Endothelial cell of umbilical vein (primary cell): ENCODE data around the gene PCTP. TPM values are rescaled to one million over a fixed set of nuclear protein-coding genes. Genes with fewer than 3 reads are reported as not detected.

Source experiments
- BruUV-seq: library from RNA; stranded (reverse); fragments of 400-500 nt; replicated peaks from 2 replicates; lab custom pipeline; 2021; lab: Mats Ljungman, UMichigan
- CTCF ChIA-PET: fragments of 300-600, 350-600 bp; sonication (Branson Sonifier 250); formaldehyde crosslinking; loops from one replicate; lab custom pipeline; 2021; ENCODE audit warnings: antibody characterized with exemption, inconsistent platforms; lab: Charles Lee
- POLR2A ChIA-PET: fragments of 300-600, 350-600 bp; sonication (Branson Sonifier 250); formaldehyde crosslinking; loops from one replicate; lab custom pipeline; 2021; ENCODE audit warnings: antibody characterized with exemption, inconsistent platforms; lab: Charles Lee
- DNase-seq: peaks from one replicate; pipeline ENCODE4 v3.0.0-alpha.2; 2011; ENCODE audit warnings: low read depth, low spot score
- FAIRE-seq: peaks from 2 replicates; lab custom pipeline; 2011; peaks lifted over from hg19 to GRCh38; lab: Jason Lieb, UNC
- H2AFZ ChIP-seq: 2 replicates; pipeline ENCODE4 v1.6.0; 2012; ENCODE audit warnings: low read depth, low read length, control low read depth, inconsistent platforms
- H3K27ac ChIP-seq: 2 replicates; pipeline ENCODE4 v1.5.1; 2011; ENCODE audit warnings: low read depth, mild to moderate bottlenecking, control low read depth, low read length, moderate library complexity; ENCODE audit not compliant: insufficient read depth
- H3K27me3 ChIP-seq, 2 experiments: 2 replicates each; pipeline versions ENCODE4 v1.6.0 to v1.6.1; 2011; ENCODE audit warnings: low read length in 2 of 2, mixed read lengths in 1 of 2; ENCODE audit not compliant: control insufficient read depth in 2 of 2, insufficient read depth in 2 of 2
- H3K36me3 ChIP-seq, 2 experiments: 2 replicates in 1 of 2; 3 replicates in 1 of 2; pipeline ENCODE4 v1.5.1; 2011; ENCODE audit warnings: low read length in 2 of 2, mild to moderate bottlenecking in 1 of 2, moderate library complexity in 1 of 2; ENCODE audit not compliant: control insufficient read depth in 2 of 2, insufficient read depth in 2 of 2; ENCODE audit errors: extremely low read depth in 1 of 2
- H3K4me1 ChIP-seq: 3 replicates; pipeline ENCODE4 v1.5.1; 2011; ENCODE audit warnings: mild to moderate bottlenecking, low read length; ENCODE audit not compliant: control insufficient read depth, insufficient read depth; ENCODE audit errors: extremely low read depth
- H3K4me2 ChIP-seq: 2 replicates; pipeline ENCODE4 v1.6.1; 2011; ENCODE audit warnings: low read length, control low read depth, mixed read lengths; ENCODE audit not compliant: insufficient read depth
- H3K4me3 ChIP-seq, 3 experiments: fragments of 200-600 bp in 1 of 3; sonication (generic), shearing (Covaris generic) in 1 of 3; replicated peaks in 1 of 3; 2 replicates each; pipeline ENCODE4 v1.5.1; 2011 to 2016; ENCODE audit warnings: control low read depth in 3 of 3, low read length in 3 of 3, mild to moderate bottlenecking in 2 of 3, inconsistent platforms in 1 of 3, low read depth in 1 of 3, moderate library complexity in 1 of 3; ENCODE audit not compliant: insufficient read depth in 1 of 3
- H3K79me2 ChIP-seq: 2 replicates; pipeline ENCODE4 v1.6.0; 2012; ENCODE audit warnings: low read length, inconsistent platforms; ENCODE audit not compliant: control insufficient read depth, insufficient read depth
- H3K9ac ChIP-seq: replicated peaks from 2 replicates; pipeline ENCODE3; 2011; ENCODE audit warnings: low read length, control low read depth; ENCODE audit not compliant: insufficient read depth; ENCODE audit errors: extremely low read depth
- H3K9me1 ChIP-seq: replicated peaks from 3 replicates; pipeline ENCODE4 v1.6.0; 2011; ENCODE audit warnings: mild to moderate bottlenecking, low read length; ENCODE audit not compliant: control insufficient read depth, insufficient read depth; ENCODE audit errors: extremely low read depth
- H3K9me3 ChIP-seq: replicated peaks from 2 replicates; pipeline ENCODE4 v1.5.1; 2012; ENCODE audit warnings: low read length, inconsistent platforms; ENCODE audit not compliant: control insufficient read depth, insufficient read depth
- H4K20me1 ChIP-seq: replicated peaks from 2 replicates; pipeline ENCODE3; 2011; ENCODE audit warnings: mild to moderate bottlenecking, low read length; ENCODE audit not compliant: control insufficient read depth, insufficient read depth; ENCODE audit errors: extremely low read depth
- EZH2 ChIP-seq: IDR thresholded peaks from 2 replicates; pipeline ENCODE4 v1.6.1; 2012; ENCODE audit warnings: borderline replicate concordance, low read depth, mild to moderate bottlenecking, moderate library complexity, low read length, inconsistent platforms; ENCODE audit not compliant: severe bottlenecking
- FOS ChIP-seq: IDR thresholded peaks from 2 replicates; pipeline ENCODE4 v1.6.1; 2011; ENCODE audit warnings: mild to moderate bottlenecking, low read length, moderate library complexity, borderline replicate concordance; ENCODE audit not compliant: insufficient read depth
- GATA2 ChIP-seq: IDR thresholded peaks from 2 replicates; pipeline ENCODE4 v1.7.0; 2011; ENCODE audit warnings: low read depth, mild to moderate bottlenecking, moderate library complexity, mixed read lengths, low read length; ENCODE audit not compliant: insufficient read length, insufficient read depth
- JUN ChIP-seq: IDR thresholded peaks from 2 replicates; pipeline ENCODE4 v1.6.1; 2011; ENCODE audit warnings: borderline replicate concordance, low read depth; ENCODE audit not compliant: insufficient read length, insufficient read depth
- MYC ChIP-seq: IDR thresholded peaks from one replicate; pipeline ENCODE4 v1.6.1; 2011; ENCODE audit warnings: mild to moderate bottlenecking, low read depth, low read length
- POLR2A ChIP-seq: IDR thresholded peaks from 2 replicates; pipeline ENCODE4 v1.6.1; 2012; ENCODE audit warnings: low read depth, mild to moderate bottlenecking, control low read depth, low read length
- POLR2AphosphoS5 ChIP-seq: IDR thresholded peaks from 2 replicates; pipeline ENCODE4 v1.6.1; 2012; ENCODE audit warnings: low read depth, mild to moderate bottlenecking, control low read depth, low read length, moderate library complexity; ENCODE audit not compliant: insufficient read depth
- dilution Hi-C: fragments of 300-500 bp; cut with MboI; formaldehyde crosslinking; loops from one replicate; pipeline ENCODE4 v1.15.0; 2019; ENCODE audit warnings: low sequenced_read_pairs; ENCODE audit not compliant: extremely low pct_ligation_motif_present
- intact Hi-C: fragments of 100-400 bp; cut with micrococcal nuclease; formaldehyde crosslinking; loops from one replicate; pipeline ENCODE4 v1.10.0; 2022
- polyA plus RNA-seq, 4 experiments: library from polyadenylated mRNA; depleted of rRNA in 3 of 4; stranded (reverse) in 3 of 4; unstranded in 1 of 4; fragments of >200 nt; gene quantifications; 2 replicates each; pipeline versions ENCODE4 v1.2.1 to v1.2.3, GENCODE V29; 2011 to 2012; ENCODE audit warnings: missing spikeins in 1 of 4
- total RNA-seq: library from RNA; stranded (reverse); gene quantifications from 2 replicates; pipeline ENCODE4 v1.2.3, GENCODE V29; 2021
- TF ChIP-seq, protein P1 (sequence below): IDR thresholded peaks from 2 replicates; pipeline ENCODE4 v1.6.1; 2011; ENCODE audit not compliant: insufficient read depth, insufficient read length
- TF ChIP-seq, protein P2 (sequence below), 2 donors: IDR thresholded peaks; 1 replicate in 1 of 2; 2 replicates in 1 of 2; pipeline ENCODE4 v1.5.1; 2011; ENCODE audit warnings: low read length in 2 of 2, mild to moderate bottlenecking in 2 of 2, moderate library complexity in 2 of 2, control low read depth in 1 of 2, inconsistent platforms in 1 of 2, low read depth in 1 of 2; ENCODE audit not compliant: insufficient read depth in 1 of 2; ENCODE audit errors: extremely low read depth in 1 of 2

PCTP gene
- total and polyA plus RNA-seq, 2 donors (not counting 3 experiments of a cell fraction or from before 2014, with no cell fraction given) = 13.5 to 18.3 TPM

DNA sequence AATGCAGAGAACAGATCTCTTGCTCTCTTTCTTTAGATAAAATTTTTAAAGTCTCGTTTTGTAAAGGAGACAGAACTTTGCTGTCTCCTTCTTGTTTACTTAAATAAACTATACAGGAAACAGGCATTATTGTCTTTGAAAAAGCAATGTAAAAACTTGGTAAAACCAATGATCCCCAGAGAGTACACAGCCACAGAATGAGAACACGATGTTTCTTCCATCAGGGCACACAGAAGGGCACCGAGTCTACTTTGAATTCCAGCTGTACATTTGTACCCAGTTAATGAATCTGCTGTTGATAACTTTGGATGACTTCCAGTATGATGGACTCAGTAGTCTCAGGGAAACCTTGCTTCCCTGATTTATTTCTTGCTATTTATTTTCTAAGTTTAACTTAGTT is 20.0 kb upstream of the PCTP start:
- no TSS peak for BruUV-seq
- H3K9me3 ChIP-seq = no peaks in the 10 kb centered on the region
- no peaks in the 10 kb centered on the region for H3K79me2 ChIP-seq
- no peak overlapping the region for H3K4me3 ChIP-seq
- no peaks in the 10 kb centered on the region for H3K27me3 ChIP-seq
- CTCF ChIA-PET = interaction anchor here (0.9 to 1.5 kb wide), 3 partner anchors 9 to 39 kb away, joined by 3 to 6 read pairs (median 3); partner anchors contain the start of gene TMEM100
- POLR2A ChIA-PET = no interaction called here
- no peak overlapping the region for H3K27ac ChIP-seq
- intact Hi-C loops (no loop called here), dilution Hi-C loops (no loop called here)
- FAIRE-seq (no peak), DNase-seq (peak; percentile 15)
- no peaks in the 10 kb centered on the region for H3K36me3 ChIP-seq
- no peak overlapping the region for H3K4me2 ChIP-seq
- TF ChIP-seq FOS (no peak), JUN (no peak), EZH2 (no peak), GATA2 (no peak), POLR2A (no peak), POLR2AphosphoS5 (no peak), MYC (no peak)
- TF ChIP-seq, protein P1, sequence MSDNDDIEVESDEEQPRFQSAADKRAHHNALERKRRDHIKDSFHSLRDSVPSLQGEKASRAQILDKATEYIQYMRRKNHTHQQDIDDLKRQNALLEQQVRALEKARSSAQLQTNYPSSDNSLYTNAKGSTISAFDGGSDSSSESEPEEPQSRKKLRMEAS = no peak
- TF ChIP-seq, protein P2, sequence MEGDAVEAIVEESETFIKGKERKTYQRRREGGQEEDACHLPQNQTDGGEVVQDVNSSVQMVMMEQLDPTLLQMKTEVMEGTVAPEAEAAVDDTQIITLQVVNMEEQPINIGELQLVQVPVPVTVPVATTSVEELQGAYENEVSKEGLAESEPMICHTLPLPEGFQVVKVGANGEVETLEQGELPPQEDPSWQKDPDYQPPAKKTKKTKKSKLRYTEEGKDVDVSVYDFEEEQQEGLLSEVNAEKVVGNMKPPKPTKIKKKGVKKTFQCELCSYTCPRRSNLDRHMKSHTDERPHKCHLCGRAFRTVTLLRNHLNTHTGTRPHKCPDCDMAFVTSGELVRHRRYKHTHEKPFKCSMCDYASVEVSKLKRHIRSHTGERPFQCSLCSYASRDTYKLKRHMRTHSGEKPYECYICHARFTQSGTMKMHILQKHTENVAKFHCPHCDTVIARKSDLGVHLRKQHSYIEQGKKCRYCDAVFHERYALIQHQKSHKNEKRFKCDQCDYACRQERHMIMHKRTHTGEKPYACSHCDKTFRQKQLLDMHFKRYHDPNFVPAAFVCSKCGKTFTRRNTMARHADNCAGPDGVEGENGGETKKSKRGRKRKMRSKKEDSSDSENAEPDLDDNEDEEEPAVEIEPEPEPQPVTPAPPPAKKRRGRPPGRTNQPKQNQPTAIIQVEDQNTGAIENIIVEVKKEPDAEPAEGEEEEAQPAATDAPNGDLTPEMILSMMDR (IDR thresholded peaks at IDR 0.05; ENCODE audit: extremely low read depth in 1 of 2, insufficient read depth in 1 of 2, low read depth in 1 of 2, low read length in 2 of 2) = no peak
- peak overlapping the region; percentile 0 for H2AFZ ChIP-seq
- H3K9ac ChIP-seq = no peak overlapping the region
- no peaks in the 10 kb centered on the region for H4K20me1 ChIP-seq
- no peaks in the 10 kb centered on the region for H3K9me1 ChIP-seq
- peaks cover 5% of the 10 kb centered on the region for H3K4me1 ChIP-seq
